GM19238 (cell line): ENCODE measurements around the gene TMEM131L.
"Not testable (repeated sequence)": the region's sequence is repeated elsewhere in the genome, so short reads cannot be mapped to it uniquely, and the experiment has no call there.

Source experiments
- DNase-seq: peaks from one replicate; pipeline ENCODE4 v3.0.0; 2011; ENCODE audit warnings: low spot score; ENCODE audit not compliant: insufficient read length

TMEM131L gene, protein sequence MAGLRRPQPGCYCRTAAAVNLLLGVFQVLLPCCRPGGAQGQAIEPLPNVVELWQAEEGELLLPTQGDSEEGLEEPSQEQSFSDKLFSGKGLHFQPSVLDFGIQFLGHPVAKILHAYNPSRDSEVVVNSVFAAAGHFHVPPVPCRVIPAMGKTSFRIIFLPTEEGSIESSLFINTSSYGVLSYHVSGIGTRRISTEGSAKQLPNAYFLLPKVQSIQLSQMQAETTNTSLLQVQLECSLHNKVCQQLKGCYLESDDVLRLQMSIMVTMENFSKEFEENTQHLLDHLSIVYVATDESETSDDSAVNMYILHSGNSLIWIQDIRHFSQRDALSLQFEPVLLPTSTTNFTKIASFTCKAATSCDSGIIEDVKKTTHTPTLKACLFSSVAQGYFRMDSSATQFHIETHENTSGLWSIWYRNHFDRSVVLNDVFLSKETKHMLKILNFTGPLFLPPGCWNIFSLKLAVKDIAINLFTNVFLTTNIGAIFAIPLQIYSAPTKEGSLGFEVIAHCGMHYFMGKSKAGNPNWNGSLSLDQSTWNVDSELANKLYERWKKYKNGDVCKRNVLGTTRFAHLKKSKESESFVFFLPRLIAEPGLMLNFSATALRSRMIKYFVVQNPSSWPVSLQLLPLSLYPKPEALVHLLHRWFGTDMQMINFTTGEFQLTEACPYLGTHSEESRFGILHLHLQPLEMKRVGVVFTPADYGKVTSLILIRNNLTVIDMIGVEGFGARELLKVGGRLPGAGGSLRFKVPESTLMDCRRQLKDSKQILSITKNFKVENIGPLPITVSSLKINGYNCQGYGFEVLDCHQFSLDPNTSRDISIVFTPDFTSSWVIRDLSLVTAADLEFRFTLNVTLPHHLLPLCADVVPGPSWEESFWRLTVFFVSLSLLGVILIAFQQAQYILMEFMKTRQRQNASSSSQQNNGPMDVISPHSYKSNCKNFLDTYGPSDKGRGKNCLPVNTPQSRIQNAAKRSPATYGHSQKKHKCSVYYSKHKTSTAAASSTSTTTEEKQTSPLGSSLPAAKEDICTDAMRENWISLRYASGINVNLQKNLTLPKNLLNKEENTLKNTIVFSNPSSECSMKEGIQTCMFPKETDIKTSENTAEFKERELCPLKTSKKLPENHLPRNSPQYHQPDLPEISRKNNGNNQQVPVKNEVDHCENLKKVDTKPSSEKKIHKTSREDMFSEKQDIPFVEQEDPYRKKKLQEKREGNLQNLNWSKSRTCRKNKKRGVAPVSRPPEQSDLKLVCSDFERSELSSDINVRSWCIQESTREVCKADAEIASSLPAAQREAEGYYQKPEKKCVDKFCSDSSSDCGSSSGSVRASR (N-terminal part only)

DNA sequence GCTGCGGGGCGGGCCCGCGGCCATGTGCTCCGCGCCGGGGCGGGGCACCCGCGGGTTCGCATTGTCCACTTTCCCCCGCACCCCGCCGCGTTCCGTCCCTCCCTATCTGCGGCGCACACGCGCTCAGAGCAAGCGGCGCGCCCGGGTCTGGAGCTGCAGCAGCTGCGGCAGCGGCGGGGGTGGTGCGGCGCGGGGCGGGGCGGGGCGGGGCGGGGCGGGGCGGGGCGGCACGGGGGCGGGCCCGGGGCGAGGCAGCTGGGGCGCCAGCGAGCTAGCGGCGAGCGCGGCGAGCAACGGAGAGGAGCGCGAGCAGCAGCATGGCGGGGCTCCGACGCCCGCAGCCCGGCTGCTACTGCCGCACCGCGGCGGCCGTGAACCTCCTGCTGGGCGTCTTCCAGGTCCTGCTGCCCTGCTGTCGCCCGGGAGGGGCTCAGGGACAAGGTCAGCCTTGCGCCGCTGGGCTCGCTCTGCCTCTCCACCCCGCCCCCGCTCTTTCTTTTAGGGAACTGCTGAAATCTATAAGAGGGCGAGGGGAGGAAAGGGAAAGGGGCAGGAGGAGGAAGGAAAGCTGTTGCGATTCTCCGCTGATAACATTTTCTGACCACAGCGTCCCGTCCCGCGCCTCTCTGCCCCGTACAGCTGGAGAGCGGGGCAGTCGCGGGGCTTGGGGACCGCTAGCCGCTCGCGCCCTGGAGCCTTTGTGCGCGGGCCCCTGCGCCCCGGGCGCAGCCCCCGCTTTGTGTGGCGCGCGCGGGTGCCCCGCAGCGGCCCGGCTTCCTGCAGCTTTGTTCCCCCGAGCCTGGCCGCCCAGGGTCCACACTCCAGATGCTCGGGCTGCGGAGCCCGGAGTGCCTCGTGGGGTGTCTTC lies at the start of gene TMEM131L:
TSS of gene TMEM131L (plus strand) at position 280 of the 868 bp plus-strand sequence. CDS start at position 318, 38 bp downstream.
- DNase-seq = peak; percentile 78

GRCh38 chr4:153416456-153416855 lies 49.7 kb upstream of the TMEM131L start:
- DNase-seq = not testable (repeated sequence)

GRCh38 chr4:153418121-153418520 lies 48.0 kb upstream of the TMEM131L start:
- DNase-seq = no peak

GRCh38 chr4:153418558-153418957 lies 47.6 kb upstream of the TMEM131L start:
- DNase-seq = no peak

DNA sequence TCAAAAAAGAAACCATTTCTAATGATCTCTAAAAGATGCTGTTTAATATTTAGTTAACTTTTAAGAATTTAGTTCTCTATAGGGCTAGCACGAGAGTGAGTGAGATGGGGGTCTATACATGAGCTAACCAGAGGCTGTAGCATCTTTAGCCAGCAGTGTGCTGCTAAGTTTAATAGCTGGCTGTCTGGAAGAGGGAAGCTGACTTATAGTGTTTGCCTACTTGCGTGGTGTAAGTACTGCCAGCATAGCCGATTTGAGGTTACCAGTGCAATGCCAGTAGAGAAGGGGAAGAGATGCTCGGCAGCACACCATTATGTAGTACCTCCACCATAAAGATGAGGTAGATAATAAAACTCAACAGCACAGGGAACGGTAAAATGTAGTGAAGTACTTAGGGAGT lies 47.1 kb upstream of the TMEM131L start:
- no peak for DNase-seq

DNA sequence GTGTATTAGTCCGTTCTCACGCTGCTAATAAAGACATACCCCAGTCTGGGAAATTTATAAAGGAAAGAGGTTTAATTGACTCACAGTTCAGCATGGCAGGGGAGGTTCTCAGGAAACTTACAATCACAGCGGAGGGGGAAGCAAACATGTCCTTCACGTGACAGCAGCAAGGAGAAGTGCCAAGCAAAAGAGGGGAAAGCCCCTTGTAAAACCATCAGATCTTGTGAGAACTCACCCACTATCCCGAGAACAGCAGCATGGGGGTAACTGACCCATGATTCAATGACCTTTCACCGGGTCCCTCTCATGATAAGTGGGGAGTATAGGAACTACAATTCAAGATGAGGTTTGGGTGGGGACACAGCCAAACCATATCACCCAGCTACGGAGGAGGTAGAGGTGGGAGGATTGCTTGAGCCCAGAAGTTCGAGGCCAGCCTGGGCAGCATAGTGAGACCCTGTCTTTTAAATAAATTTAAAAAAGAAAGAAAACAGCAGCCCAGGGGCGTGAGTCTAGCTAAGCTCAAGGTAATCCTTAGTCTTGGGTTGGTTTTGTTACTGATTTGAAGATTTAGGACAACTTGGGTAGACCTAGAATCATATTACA lies 46.4 kb upstream of the TMEM131L start:
- no peak for DNase-seq

DNA sequence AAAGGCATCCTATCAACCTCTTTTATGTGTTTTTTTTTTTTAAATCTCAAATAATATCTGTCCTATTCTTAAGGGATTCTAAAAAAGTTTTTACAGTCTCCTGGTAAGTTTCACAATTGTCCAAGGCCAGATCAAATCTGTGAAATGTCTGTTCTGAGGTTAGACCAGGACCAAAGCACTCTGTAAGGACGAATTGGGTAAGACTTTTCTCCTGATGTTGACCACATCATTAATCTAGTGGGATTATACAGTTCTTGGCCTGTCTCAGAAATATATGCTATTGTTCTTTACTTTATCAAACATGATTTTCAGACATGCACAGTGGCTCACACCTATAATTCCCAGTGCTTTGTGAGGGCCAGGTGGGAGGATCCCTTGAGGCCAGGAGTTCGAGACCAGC lies 45.8 kb upstream of the TMEM131L start:
- no peak for DNase-seq

DNA sequence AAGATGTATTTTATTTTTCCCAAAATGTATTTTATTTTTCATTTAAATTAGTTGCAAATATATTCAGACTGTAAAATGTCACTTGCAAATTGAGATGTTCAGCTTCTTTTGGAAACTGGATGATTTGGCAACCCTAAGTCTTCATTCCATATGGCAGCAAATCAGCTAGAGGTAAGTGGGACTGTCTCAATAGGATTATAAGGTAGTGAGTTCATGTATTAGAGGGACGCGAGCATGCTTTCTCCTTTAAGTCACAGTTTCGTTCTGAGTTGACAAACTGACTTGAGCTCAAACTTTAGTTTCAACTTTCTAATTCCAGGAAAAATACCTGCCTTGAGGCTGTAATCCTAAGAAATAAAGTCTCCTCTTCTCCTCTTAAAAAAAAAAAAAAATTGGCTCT lies 44.2 kb upstream of the TMEM131L start:
- DNase-seq = no peak

GRCh38 chr4:153426207-153426885 lies 39.8 kb upstream of the TMEM131L start:
- DNase-seq = no peak

DNA sequence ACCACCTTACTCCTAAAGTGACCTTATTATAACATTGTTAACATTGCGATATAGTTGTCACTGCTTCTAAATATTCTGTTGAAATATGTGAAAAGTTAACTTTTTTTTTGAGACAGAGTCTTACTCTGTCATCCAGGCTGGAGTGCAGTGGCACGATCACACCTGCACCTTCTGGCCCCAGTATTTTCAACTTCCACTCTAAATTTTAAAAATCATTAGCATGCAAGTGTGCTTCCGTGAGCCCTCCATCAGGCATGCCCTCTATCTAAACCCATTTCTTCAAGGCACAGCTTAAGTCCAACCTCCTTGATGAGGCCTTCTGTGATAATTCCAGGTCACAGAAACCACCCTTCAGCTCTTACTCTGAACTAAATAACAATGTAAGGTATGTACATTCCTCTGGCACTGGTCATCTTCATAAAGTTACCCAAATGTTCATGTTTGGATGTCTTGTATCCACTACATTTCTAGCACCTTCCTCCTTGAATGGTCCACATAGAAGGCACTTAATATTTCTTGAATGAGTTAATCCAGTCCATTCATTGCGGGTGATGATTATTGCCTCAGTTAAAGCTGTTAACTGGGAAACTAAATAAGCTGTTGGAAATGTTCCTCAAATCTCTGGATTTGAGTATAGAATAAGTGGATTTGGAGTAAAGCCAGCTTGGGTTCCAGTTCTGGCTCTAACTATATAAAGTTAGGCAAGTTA lies 38.6 kb upstream of the TMEM131L start:
- DNase-seq = no peak

GRCh38 chr4:153428941-153429475 lies 37.2 kb upstream of the TMEM131L start:
- DNase-seq = no peak

GRCh38 chr4:153432965-153433753 lies 33.0 kb upstream of the TMEM131L start:
- peak; percentile 61 for DNase-seq

GRCh38 chr4:153433754-153434105 lies 32.4 kb upstream of the TMEM131L start:
- DNase-seq = no peak

DNA sequence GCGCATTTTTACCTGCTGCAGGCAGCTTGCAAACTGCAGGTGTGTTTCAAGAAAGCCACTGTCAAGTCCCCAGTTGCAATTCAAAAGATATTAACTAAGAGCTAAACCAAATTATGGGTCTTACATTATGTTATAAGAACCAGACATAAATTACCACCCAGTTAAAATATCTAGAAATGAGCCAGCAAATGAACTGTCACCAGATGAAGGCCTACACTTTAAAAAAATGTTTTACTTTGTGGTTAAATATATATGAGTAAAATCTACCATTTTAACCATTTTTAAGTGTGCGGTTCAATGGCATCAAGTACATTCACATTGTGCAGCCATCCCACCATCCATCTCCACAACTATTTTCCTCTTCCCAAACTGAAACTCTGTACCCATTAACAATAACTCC lies 32.0 kb upstream of the TMEM131L start:
- DNase-seq = no peak

GRCh38 chr4:153438916-153439756 lies 27.0 kb upstream of the TMEM131L start:
- DNase-seq = peak; percentile 16

DNA sequence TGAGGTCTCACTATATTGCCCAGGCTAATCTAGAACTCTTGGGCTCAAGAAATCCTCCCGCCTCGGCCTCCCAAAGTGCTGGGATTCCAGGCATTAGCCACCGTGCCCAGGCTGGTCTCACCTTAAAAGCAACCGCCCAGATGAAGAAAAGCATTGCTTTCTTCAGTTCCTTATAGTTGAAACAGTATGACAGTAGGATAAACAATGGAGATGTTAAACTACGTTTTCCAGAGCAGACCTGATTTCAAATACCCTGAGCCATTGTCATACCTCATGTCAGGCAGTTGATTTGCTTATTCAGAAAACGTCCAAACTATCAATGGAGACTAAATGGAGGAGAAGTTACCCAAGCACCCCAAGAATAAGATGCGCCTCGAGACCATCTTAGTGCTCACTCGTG lies 26.3 kb upstream of the TMEM131L start:
- no peak for DNase-seq

DNA sequence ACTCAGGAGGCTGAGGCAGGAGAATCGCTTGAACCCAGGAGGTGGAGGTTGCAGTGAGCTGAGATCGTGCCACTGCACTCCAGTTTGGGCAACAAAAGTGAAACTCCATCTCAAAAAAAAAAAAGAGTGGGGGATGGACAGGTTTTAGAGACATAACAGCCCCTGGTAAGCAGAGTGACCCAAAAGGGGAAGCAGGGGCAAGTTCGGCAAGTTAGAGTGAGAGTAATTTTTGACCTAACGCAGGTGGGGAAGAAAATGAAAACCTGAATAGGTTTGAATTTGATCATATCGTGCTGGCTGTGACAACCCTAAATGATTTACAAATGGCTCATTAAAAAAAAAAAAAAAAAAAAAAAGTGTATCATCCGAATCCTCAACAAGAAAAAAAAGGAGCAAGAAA lies 25.7 kb upstream of the TMEM131L start:
- DNase-seq = no peak
